HCT116 (cell line): ENCODE measurements around the gene ONECUT3. TPM values are rescaled to one million over a fixed set of nuclear protein-coding genes. Genes with fewer than 3 reads are reported as not detected.

Experiments used
- ATAC-seq: fragments of 200-7000 bp; cut with Tn5 transposase; 2 replicates; pipeline ENCODE4 v1.9.1; 2020; ENCODE audit warnings: mild to moderate bottlenecking, moderate library complexity
- BruUV-seq: library from RNA; stranded (reverse); fragments of 400-500 nt; replicated peaks from 2 replicates; lab custom pipeline; 2021; lab: Mats Ljungman, UMichigan
- CTCF ChIA-PET: fragments of 300-600 bp; sonication (Branson Sonifier 250); formaldehyde crosslinking; loops from one replicate; lab custom pipeline; 2021; ENCODE audit warnings: antibody characterized with exemption; lab: Charles Lee
- POLR2A ChIA-PET: fragments of 300-600, 350-600 bp; sonication (Branson Sonifier 250); formaldehyde crosslinking; loops from one replicate; lab custom pipeline; 2021; ENCODE audit warnings: antibody characterized with exemption; lab: Charles Lee
- RAD21 ChIA-PET, 2 experiments: fragments of 300-600 bp; sonication (Branson Sonifier 250); formaldehyde crosslinking; loops; one replicate each; lab custom pipeline; 2023; ENCODE audit warnings: low total read pairs in 2 of 2; ENCODE audit not compliant: uncharacterized antibody in 2 of 2, unreplicated experiment in 2 of 2, low non-redundant PET in 1 of 2; lab: Charles Lee
- DNase-seq: peaks from one replicate; pipeline ENCODE4 v3.0.0-alpha.2; 2010; ENCODE audit warnings: low read depth, low spot score
- H2AFZ ChIP-seq: fragments of 200-600 bp; shearing (Covaris generic), sonication (generic); 2 replicates; pipeline ENCODE4 v1.6.1; 2017; ENCODE audit warnings: low read depth, mixed run types, mixed read lengths, antibody characterized with exemption, low read length; ENCODE audit not compliant: poor library complexity, severe bottlenecking
- H3K27ac ChIP-seq: 2 replicates; pipeline ENCODE4 v1.5.1; 2012; ENCODE audit warnings: low read depth, low read length
- H3K27me3 ChIP-seq: fragments of 200-600 bp; sonication (generic); 2 replicates; pipeline ENCODE4 v1.6.1; 2016; ENCODE audit warnings: mixed run types, low read length, mixed read lengths; ENCODE audit not compliant: insufficient read depth
- H3K36me3 ChIP-seq, 2 experiments: fragments of 200-500 bp in 1 of 2; fragments of 200-600 bp in 1 of 2; sonication (Bioruptor generic) in 1 of 2; sonication (generic) in 1 of 2; 2 replicates each; pipeline versions ENCODE4 v1.5.1 to v1.6.1; 2014 to 2016; ENCODE audit warnings: low read length in 2 of 2, inconsistent platforms in 1 of 2, mixed read lengths in 1 of 2, mixed run types in 1 of 2; ENCODE audit not compliant: insufficient read depth in 2 of 2, control insufficient read depth in 1 of 2
- H3K4me1 ChIP-seq, 2 experiments: fragments of 200-600 bp in 1 of 2; sonication (generic) in 1 of 2; 2 replicates each; pipeline versions ENCODE4 v1.5.1 to v1.6.1; 2012 to 2017; ENCODE audit warnings: low read length in 2 of 2, inconsistent platforms in 1 of 2, mild to moderate bottlenecking in 1 of 2, mixed read lengths in 1 of 2, mixed run types in 1 of 2, moderate library complexity in 1 of 2; ENCODE audit not compliant: insufficient read depth in 2 of 2, control insufficient read depth in 1 of 2
- H3K4me2 ChIP-seq: fragments of 200-600 bp; sonication (generic); 2 replicates; pipeline ENCODE4 v1.6.1; 2017; ENCODE audit warnings: mixed run types, low read length, mixed read lengths
- H3K4me3 ChIP-seq, 2 experiments: fragments of 200-600 bp in 1 of 2; sonication (generic) in 1 of 2; replicated peaks in 1 of 2; 2 replicates each; pipeline ENCODE4 v1.5.1; 2011 to 2016; ENCODE audit warnings: low read length in 2 of 2, control low read depth in 1 of 2, low read depth in 1 of 2, mild to moderate bottlenecking in 1 of 2, mixed read lengths in 1 of 2, mixed run types in 1 of 2
- H3K79me2 ChIP-seq: fragments of 200-600 bp; sonication (generic); 2 replicates; pipeline ENCODE4 v1.6.1; 2017; ENCODE audit warnings: mild to moderate bottlenecking, mixed run types, low read length, moderate library complexity, mixed read lengths; ENCODE audit not compliant: insufficient read depth
- H3K9ac ChIP-seq: fragments of 200-600 bp; sonication (generic); 2 replicates; pipeline ENCODE4 v1.6.1; 2016; ENCODE audit warnings: low read length, mixed read lengths
- H3K9me2 ChIP-seq: fragments of 200-600 bp; sonication (generic), shearing (Covaris generic); 2 replicates; pipeline ENCODE4 v1.6.1; 2017; ENCODE audit warnings: mixed run types, mild to moderate bottlenecking, moderate library complexity; ENCODE audit not compliant: insufficient read depth
- H3K9me3 ChIP-seq, 2 experiments: fragments of 200-500 bp in 1 of 2; fragments of 200-600 bp in 1 of 2; sonication (Bioruptor generic) in 1 of 2; sonication (generic) in 1 of 2; 2 replicates each; pipeline ENCODE4 v1.6.1; 2014 to 2017; ENCODE audit warnings: low read length in 2 of 2, mixed read lengths in 2 of 2, inconsistent platforms in 1 of 2, low read depth in 1 of 2, mild to moderate bottlenecking in 1 of 2, mixed run types in 1 of 2, moderate library complexity in 1 of 2; ENCODE audit not compliant: control insufficient read depth in 1 of 2, insufficient read depth in 1 of 2
- H4K20me1 ChIP-seq: fragments of 200-600 bp; sonication (generic), shearing (Covaris generic); 2 replicates; pipeline ENCODE4 v1.6.1; 2017; ENCODE audit warnings: mixed run types, mild to moderate bottlenecking, moderate library complexity; ENCODE audit not compliant: insufficient read depth
- EGR1 ChIP-seq: IDR thresholded peaks from 2 replicates; pipeline ENCODE4 v1.6.1; 2012; ENCODE audit warnings: low read depth
- POLR2A ChIP-seq: IDR thresholded peaks from 2 replicates; pipeline ENCODE4 v1.7.0; 2011; ENCODE audit warnings: borderline replicate concordance; ENCODE audit not compliant: insufficient read depth, insufficient read length; ENCODE audit errors: extremely low read depth
- POLR2AphosphoS5 ChIP-seq: IDR thresholded peaks from 2 replicates; pipeline ENCODE4 v1.6.1; 2011; ENCODE audit warnings: mild to moderate bottlenecking, low read depth, low read length, moderate library complexity
- ZFX ChIP-seq: fragments of 450-650 bp; IDR thresholded peaks from 2 replicates; pipeline ENCODE4 v1.6.1; 2017
- intact Hi-C: fragments of 100-400 bp; cut with micrococcal nuclease; formaldehyde crosslinking; loops from 2 replicates; pipeline ENCODE4 v1.10.0; 2022
- total RNA-seq: library from RNA; stranded (reverse); gene quantifications from one replicate; pipeline ENCODE4 v1.2.1, GENCODE V29; 2021; ENCODE audit not compliant: unreplicated experiment

ONECUT3 gene
- total RNA-seq, 1 experiment from 2014 or later: 22.1 TPM

- BruUV-seq: no TSS peak
- no peak overlapping the region for H2AFZ ChIP-seq
- TF ChIP-seq ZFX (peak; percentile 27; the same call in 1 of the 2 replicates), POLR2A (peak; percentile 6), EGR1 (no peak)
- no peaks in the 10 kb centered on the region for H3K9me2 ChIP-seq
- no peaks in the 10 kb centered on the region for H3K9me3 ChIP-seq
- peak overlapping the region; percentile 98 for H3K9ac ChIP-seq
- H3K79me2 ChIP-seq: peaks cover 29% of the 10 kb centered on the region
- peak overlapping the region; percentile 100 for H3K27ac ChIP-seq
- H4K20me1 ChIP-seq: no peaks in the 10 kb centered on the region
- peak overlapping the region; percentile 67 to 78 for H3K4me3 ChIP-seq
- H3K27me3 ChIP-seq: no peaks in the 10 kb centered on the region
- intact Hi-C loops: loop anchor here (5.0 kb wide), 1 partner anchor 77 kb away; no protein-coding TSS in a partner anchor
- DNase-seq (no peak), ATAC-seq (no peak)
- ChIA-PET POLR2A (no interaction called here), RAD21 (no interaction called here), CTCF (no interaction called here)
- H3K36me3 ChIP-seq: no peaks in the 10 kb centered on the region
- H3K4me1 ChIP-seq: peaks cover 35 to 79% of the 10 kb centered on the region in 2 experiments
- peak overlapping the region; percentile 86 for H3K4me2 ChIP-seq
Observed at GRCh38 chr19:1749373-1750342, 3.6 kb upstream of the ONECUT3 start.

- H2AFZ ChIP-seq: no peak overlapping the region
- H3K4me2 ChIP-seq: peak overlapping the region; percentile 86
- H3K27me3 ChIP-seq: no peaks in the 10 kb centered on the region
- H3K79me2 ChIP-seq: peaks cover 31% of the 10 kb centered on the region
- no peaks in the 10 kb centered on the region for H3K36me3 ChIP-seq
- peak overlapping the region; percentile 67 to 78 for H3K4me3 ChIP-seq
- ChIA-PET CTCF (interaction anchor here (1.8 kb wide), 1 partner anchor 78 kb away, joined by 5 read pairs; no protein-coding TSS in a partner anchor), POLR2A (no interaction called here), RAD21 (no interaction called here)
- DNase-seq (no peak), ATAC-seq (no peak)
- no TSS peak for BruUV-seq
- peaks cover 27 to 70% of the 10 kb centered on the region in 2 experiments for H3K4me1 ChIP-seq
- H3K9me3 ChIP-seq: no peaks in the 10 kb centered on the region
- no peaks in the 10 kb centered on the region for H4K20me1 ChIP-seq
- no peaks in the 10 kb centered on the region for H3K9me2 ChIP-seq
- H3K27ac ChIP-seq: peak overlapping the region; percentile 100
- peak overlapping the region; percentile 98 for H3K9ac ChIP-seq
- intact Hi-C loops: no loop called here
- TF ChIP-seq POLR2AphosphoS5 (peak; percentile 48), EGR1 (no peak)
Observed at GRCh38 chr19:1750343-1751021, 2.8 kb upstream of the ONECUT3 start.
